Stimulated activated CD8-positive, alpha-beta memory T cell treated with anti-CD3 and anti-CD28 coated beads, Interleukin-4, amount 100 ng/mL, for 4 hours (primary cell): ENCODE measurements around the gene ST6GALNAC6.

Experiments
- DNase-seq, 2 donors: peaks; one replicate each; pipeline ENCODE4 v3.0.0-alpha.2; 2020; ENCODE audit warnings: low read depth in 2 of 2, low spot score in 1 of 2

The ST6GALNAC6 gene

DNA sequence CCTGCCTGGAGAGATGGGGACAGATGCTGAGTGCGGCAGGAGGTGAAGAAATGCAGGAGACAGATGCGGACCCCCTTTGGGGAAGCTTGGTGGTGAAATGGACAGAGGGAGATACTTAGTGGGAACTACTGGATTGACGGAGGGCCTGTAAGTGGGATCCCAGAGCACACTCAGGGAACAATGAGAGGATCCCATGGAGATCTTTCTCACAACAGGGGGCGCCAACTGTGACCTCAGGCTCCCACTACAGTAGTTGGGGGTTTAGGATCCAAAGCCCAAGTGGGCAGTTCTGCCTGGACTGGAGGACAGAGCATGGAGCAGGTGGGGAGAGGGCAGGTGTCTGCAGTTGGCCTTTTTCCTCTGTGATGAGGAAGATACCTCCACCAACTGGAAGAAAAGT lies 34.8 kb upstream of the ST6GALNAC6 start:
- DNase-seq: no peak

DNA sequence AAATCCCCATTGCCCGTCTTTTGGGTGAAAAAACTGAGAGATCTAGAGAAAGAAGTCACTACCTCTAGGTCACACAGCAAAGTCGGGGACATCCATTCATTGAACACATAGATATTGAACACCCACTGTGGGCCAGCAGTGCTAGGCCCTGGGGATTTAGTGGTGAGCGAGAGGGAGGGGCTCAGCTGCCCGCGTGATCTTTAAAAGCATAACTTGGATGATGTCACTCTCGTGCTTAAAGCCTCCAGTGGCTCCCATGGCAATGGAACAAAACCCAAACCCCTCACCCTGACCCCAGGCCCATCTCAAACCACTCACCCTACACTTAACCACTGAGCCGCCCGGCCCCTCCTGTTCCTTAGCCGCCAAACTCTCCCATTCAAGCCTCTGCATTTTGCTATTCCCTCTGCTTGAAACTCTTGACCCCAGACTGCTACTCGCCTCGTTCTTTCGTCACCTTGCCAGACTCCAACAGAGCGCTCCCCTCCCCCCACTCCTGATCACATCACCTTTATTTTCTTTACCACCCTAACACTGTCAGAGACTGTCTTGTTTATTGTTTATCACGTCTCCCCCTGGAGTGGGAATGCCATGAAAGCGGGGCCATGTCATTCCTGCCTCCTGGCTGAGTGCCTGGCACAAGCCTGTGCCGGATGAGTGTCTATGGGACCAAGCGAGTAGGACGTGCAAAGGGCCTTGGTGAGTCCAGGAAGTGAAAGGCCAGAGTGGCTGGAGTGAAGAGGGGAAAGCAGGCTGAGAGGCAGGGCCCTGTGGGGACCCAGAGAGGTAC lies 31.9 kb upstream of the ST6GALNAC6 start:
- DNase-seq: no peak

GRCh38 chr9:127930231-127931091 lies 31.1 kb upstream of the ST6GALNAC6 start, which contains the start of gene PIP5KL1:
Gene PIP5KL1, minus strand, starts transcription at chr9:127930777. Its CDS starts 25 bp downstream, at chr9:127930752.
- DNase-seq: peak in 1 of 2 donors; percentile 40

- no peak for DNase-seq
These were observed 30.2 kb upstream of the ST6GALNAC6 start for GRCh38 chr9:127929625-127929979.

GRCh38 chr9:127928676-127929624 lies 29.5 kb upstream of the ST6GALNAC6 start:
- no peak for DNase-seq

DNA sequence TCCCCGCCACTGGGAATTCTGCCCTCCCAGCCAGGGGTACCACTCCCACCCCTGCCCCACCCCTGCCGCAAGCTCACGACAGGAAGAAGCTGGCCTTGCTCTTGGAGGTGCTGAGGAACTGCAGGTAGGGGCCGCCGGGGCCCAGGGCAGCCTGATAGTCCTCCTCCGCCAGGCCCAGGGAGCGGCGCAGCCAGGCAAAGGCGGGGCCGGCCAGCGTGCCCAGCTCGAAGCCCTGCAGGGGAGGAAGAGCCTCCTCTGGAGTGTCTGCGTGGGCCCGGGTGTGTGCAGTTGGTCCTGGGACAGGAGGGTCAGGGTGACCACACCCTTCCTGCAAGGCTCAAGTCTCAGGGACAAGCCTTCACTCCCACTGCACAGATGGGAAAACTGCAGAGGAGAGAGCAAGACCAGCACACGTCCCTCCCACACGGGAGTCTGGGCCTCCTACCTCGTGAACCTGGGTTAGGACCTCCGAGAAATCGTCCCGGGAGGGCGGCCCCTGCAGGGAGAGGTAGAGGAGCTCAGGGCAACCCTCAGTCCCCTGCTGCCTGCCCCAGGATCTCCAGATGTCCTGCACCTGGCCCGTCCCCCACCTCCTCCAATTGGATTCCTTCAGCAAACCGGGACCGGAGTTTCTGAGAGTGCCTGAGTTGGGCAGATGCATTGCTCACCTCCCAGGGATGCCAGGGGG lies 28.7 kb upstream of the ST6GALNAC6 start:
- DNase-seq: no peak

DNA sequence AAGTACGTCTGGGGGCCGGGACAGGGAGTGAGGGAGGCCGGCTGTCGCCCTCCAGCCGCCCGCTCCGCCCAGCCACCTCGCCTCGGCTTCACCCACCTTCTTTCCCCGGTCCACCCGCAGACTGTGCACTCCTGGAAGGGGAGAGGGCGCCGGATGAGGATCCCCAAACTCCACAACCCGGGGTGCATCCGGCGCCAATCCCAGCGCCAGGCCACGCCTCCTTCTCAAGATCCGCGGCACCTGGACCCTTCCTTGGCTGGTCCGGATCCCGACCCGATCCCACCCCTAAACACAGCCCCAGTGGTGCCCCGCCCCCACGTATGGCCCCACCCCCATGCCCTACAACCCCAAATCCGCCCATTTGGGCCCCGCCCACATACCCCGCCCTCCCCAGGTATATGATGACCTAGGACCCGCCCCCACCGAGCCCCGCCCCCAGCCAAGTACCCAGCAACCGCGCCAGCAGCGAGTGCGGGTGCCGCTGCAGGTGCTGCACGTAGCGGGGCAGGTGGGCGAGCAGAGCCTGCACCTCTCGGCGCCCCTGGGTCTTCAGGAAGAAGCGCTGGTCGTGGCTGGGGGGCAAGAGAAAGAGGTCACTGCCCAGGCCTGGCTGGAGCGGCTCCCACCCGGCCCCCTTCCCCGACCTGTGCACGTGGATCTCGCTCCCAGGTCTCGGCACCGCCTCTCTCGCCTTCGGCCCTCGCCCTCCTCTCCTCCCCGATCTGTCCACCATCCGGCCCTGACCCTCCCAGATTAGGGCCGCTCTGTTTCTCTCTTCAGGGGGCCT lies 28.0 kb upstream of the ST6GALNAC6 start:
- DNase-seq: peak; percentile 57 to 60

- DNase-seq: no peak
These were observed 27.4 kb upstream of the ST6GALNAC6 start for GRCh38 chr9:127926906-127927200.

DNA sequence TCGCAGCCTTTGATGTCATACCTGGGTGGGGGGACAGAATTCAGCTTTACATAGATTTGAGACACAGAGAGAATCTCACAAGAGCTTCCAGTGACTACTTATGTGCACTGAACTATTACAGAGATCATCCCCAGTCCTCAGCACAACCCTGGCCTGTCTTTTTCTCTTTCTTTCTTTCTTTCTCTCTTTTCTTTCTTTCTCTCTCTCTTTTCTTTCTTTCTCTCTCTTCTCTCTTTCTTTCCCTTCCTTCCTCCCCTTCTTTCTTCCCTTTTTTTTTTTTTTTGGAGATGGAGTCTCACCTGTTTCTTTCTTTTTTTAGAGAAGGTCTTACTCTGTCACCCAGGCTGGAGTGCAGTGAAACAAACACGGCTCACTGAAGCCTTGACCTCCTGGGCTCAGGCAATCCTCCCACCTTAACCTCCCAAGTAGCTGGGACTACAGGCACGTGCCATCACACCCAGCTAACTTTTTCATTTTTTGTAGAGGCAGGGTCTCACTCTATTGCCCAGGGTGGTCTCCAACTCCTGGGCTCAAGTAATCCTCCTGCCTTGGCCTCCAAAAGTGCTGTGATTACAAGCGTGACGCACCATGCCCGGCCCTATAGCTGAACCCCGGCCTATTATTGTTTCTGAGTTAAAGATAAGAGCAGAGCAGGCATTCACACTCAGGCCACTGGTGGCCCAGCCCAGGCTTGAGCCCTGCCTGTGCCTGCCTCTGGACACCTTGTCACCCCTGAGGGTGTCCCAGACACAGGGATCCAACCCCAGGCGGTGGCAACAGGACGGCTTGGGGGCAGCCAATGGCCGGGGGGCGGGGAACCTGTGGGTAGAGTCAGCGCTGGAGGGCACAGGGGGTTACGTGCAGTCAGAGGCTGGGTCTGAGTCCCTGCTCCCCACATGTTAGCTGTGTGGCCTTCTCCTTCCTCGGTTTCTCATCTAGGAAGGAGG lies 26.8 kb upstream of the ST6GALNAC6 start:
- DNase-seq: no peak

- DNase-seq: no peak
These were observed 25.5 kb upstream of the ST6GALNAC6 start for GRCh38 chr9:127924736-127925444.

- no peak for DNase-seq
These were observed 24.4 kb upstream of the ST6GALNAC6 start for GRCh38 chr9:127923771-127924170.

GRCh38 chr9:127923046-127923445 lies 23.6 kb upstream of the ST6GALNAC6 start:
- DNase-seq: no peak

- DNase-seq: peak; percentile 37 to 80
These were observed 22.2 kb upstream of the ST6GALNAC6 start for GRCh38 chr9:127921557-127922120.

DNA sequence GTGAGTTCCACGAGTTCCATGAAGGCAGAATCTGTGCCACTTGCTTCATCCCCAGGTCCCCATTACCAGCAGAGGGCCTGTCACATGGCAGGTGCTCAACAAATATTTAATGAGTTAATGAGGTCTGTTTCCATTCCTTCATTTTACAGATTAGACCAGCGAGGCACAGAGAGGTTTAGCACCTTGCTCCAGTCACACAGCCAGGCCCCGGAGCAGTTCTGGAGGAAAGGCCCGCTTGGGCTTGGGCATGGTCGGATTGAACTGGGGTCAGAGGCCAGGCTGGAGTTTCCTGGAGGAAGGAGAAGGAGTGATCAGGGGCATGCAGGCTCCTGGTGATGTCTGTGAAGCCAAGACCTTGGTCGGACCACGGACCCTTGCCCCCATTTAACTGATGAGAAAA lies 21.4 kb upstream of the ST6GALNAC6 start:
- DNase-seq: no peak

DNA sequence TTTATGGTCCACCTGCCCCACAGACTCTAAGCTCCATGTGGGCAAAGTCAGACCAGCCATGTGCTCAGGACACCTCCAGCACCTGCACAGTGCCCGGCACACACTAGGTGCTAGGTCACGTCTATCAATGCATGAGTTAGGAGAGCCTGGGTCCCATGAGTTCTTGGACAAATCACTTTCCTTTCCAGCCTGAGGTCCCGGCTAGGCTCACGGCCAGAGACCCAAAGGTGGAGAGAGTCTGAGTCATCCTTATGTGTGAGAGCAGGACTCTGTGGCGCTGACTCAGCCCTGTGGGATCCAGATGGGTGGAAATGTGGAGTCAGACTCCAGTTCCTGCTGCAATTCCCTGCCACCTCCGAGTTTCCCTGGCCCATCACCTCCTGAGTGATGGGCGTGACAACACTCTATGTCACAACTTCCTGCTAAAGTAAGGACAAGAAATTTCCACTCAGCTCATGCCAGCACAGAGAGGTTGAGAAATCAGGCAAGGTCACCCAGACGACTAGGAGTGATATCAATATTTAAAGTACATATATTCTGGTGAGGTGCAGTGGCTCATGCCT lies 19.9 kb upstream of the ST6GALNAC6 start:
- DNase-seq: no peak

GRCh38 chr9:127918183-127919107 lies 19.0 kb upstream of the ST6GALNAC6 start:
- no peak for DNase-seq
